WI38 (cell line): ENCODE data around the gene RUNX2.

Experiments used
- H3K4me3 ChIP-seq: 2 replicates; pipeline ENCODE4 v1.5.1; 2011; ENCODE audit warnings: low read depth, mild to moderate bottlenecking, control low read depth, low read length
- CTCF ChIP-seq: IDR thresholded peaks from 2 replicates; pipeline ENCODE4 v1.5.1; 2012; ENCODE audit warnings: low read depth, mild to moderate bottlenecking, control low read depth, low read length

Gene RUNX2

GRCh38 chr6:45486736-45487135 lies 158.6 kb downstream of the RUNX2 start:
- TF ChIP-seq CTCF, result no peak
- H3K4me3 ChIP-seq, result no peak overlapping the region

GRCh38 chr6:45487645-45488044 lies 159.5 kb downstream of the RUNX2 start:
- no peak overlapping the region for H3K4me3 ChIP-seq
- TF ChIP-seq CTCF, result no peak

GRCh38 chr6:45488269-45488668 lies 160.1 kb downstream of the RUNX2 start:
- TF ChIP-seq CTCF, result no peak
- H3K4me3 ChIP-seq, result no peak overlapping the region

GRCh38 chr6:45488889-45489288 lies 160.8 kb downstream of the RUNX2 start:
- no peak overlapping the region for H3K4me3 ChIP-seq

GRCh38 chr6:45491048-45491735 lies 163.1 kb downstream of the RUNX2 start:
- no peak for TF ChIP-seq CTCF
- H3K4me3 ChIP-seq, result no peak overlapping the region

More at GRCh38 chr6:45488889-45489288, 160.8 kb downstream of the RUNX2 start:
- no peak for TF ChIP-seq CTCF

- no peak overlapping the region for H3K4me3 ChIP-seq
- TF ChIP-seq CTCF, result no peak
These were observed 163.7 kb downstream of the RUNX2 start for GRCh38 chr6:45491874-45492273.

GRCh38 chr6:45493761-45494160 lies 165.6 kb downstream of the RUNX2 start:
- TF ChIP-seq CTCF, result no peak
- no peak overlapping the region for H3K4me3 ChIP-seq
